GM23338 (cell line): ENCODE measurements around the gene MAST4. TPM values are rescaled to one million over a fixed set of nuclear protein-coding genes. Genes with fewer than 3 reads are reported as not detected.

Experiments
- ATAC-seq: fragments of 200-7000 bp; cut with Tn5 transposase; 3 replicates; pipeline ENCODE4 v1.9.1; 2020
- DNase-seq: peaks from one replicate; pipeline ENCODE4 v3.0.0-alpha.2; 2015; ENCODE audit warnings: low spot score
- H2AFZ ChIP-seq: fragments of 200-600 bp; sonication (generic); 2 replicates; pipeline ENCODE4 v1.8.0; 2016; ENCODE audit warnings: antibody characterized with exemption, mild to moderate bottlenecking, moderate library complexity
- H3F3A ChIP-seq: fragments of 200-600 bp; sonication (generic); replicated peaks from 2 replicates; pipeline ENCODE4 v1.8.0; 2017; ENCODE audit warnings: antibody characterized with exemption, mixed run types, low read depth
- H3K27ac ChIP-seq: fragments of 200-600 bp; sonication (generic); 2 replicates; pipeline ENCODE4 v1.6.1; 2016; ENCODE audit warnings: low read depth
- H3K27me3 ChIP-seq: fragments of 200-600 bp; sonication (generic); 2 replicates; pipeline ENCODE4 v1.8.0; 2016; ENCODE audit warnings: mild to moderate bottlenecking, mixed run types, moderate library complexity; ENCODE audit not compliant: insufficient read depth
- H3K36me3 ChIP-seq: fragments of 200-600 bp; sonication (generic); 2 replicates; pipeline ENCODE4 v1.8.0; 2016; ENCODE audit warnings: mild to moderate bottlenecking; ENCODE audit not compliant: insufficient read depth
- H3K4me1 ChIP-seq: fragments of 200-600 bp; sonication (generic); 2 replicates; pipeline ENCODE4 v1.8.0; 2016; ENCODE audit warnings: mild to moderate bottlenecking, moderate library complexity; ENCODE audit not compliant: insufficient read depth
- H3K4me2 ChIP-seq: fragments of 200-600 bp; sonication (generic); 2 replicates; pipeline ENCODE4 v1.7.1; 2017; ENCODE audit warnings: mixed run types
- H3K4me3 ChIP-seq: fragments of 200-600 bp; sonication (generic); 2 replicates; pipeline ENCODE4 v1.6.1; 2016; ENCODE audit warnings: mixed run types
- H3K79me2 ChIP-seq: fragments of 200-600 bp; sonication (generic); replicated peaks from 2 replicates; pipeline ENCODE4 v1.8.0; 2017; ENCODE audit warnings: mild to moderate bottlenecking; ENCODE audit not compliant: insufficient read depth
- H3K9me2 ChIP-seq: fragments of 200-600 bp; sonication (generic); 2 replicates; pipeline ENCODE4 v1.8.0; 2017; ENCODE audit not compliant: insufficient read depth
- H4K20me1 ChIP-seq: fragments of 200-600 bp; sonication (generic); replicated peaks from 2 replicates; pipeline ENCODE4 v1.8.0; 2017; ENCODE audit warnings: mild to moderate bottlenecking; ENCODE audit not compliant: insufficient read depth
- H3K27ac Mint-ChIP-seq: 2 replicates; pipeline ENCODE4 v1.8.0; 2020; ENCODE audit warnings: inconsistent platforms, mild to moderate bottlenecking, moderate library complexity, mixed read lengths
- H3K27me3 Mint-ChIP-seq: 3 replicates; pipeline ENCODE4 v1.8.0; 2022; ENCODE audit warnings: low read depth, mild to moderate bottlenecking, moderate library complexity, mixed read lengths, inconsistent platforms; ENCODE audit not compliant: insufficient read depth, poor library complexity
- H3K36me3 Mint-ChIP-seq: 3 replicates; pipeline ENCODE4 v1.8.0; 2021; ENCODE audit warnings: low read depth, mild to moderate bottlenecking, inconsistent platforms, moderate library complexity, mixed read lengths
- H3K4me1 Mint-ChIP-seq: 3 replicates; pipeline ENCODE4 v1.8.0; 2020; ENCODE audit warnings: mild to moderate bottlenecking, inconsistent platforms, mixed read lengths
- H3K4me3 Mint-ChIP-seq: 3 replicates; pipeline ENCODE4 v1.8.0; 2021; ENCODE audit warnings: moderate library complexity, mild to moderate bottlenecking, inconsistent platforms, mixed read lengths
- H3K9me3 Mint-ChIP-seq: 3 replicates; pipeline ENCODE4 v1.8.0; 2020; ENCODE audit warnings: moderate library complexity, mild to moderate bottlenecking, inconsistent platforms, mixed read lengths
- CREB1 ChIP-seq: fragments of 250-450 bp; sonication (Bioruptor Pico); IDR thresholded peaks from 2 replicates; pipeline ENCODE4 v1.5.0; 2020; ENCODE audit warnings: low read depth, mild to moderate bottlenecking, moderate library complexity
- EZH2phosphoT487 ChIP-seq: fragments of 200-600 bp; sonication (generic); IDR thresholded peaks from one replicate; pipeline ENCODE4 v1.8.1; 2018; ENCODE audit warnings: antibody characterized with exemption; ENCODE audit not compliant: unreplicated experiment
- JUNB ChIP-seq: IDR thresholded peaks from one replicate; pipeline ENCODE4 v1.6.1; 2016; ENCODE audit warnings: antibody characterized with exemption; ENCODE audit not compliant: unreplicated experiment
- NANOG ChIP-seq: IDR thresholded peaks from 2 replicates; pipeline ENCODE4 v1.6.1; 2016; ENCODE audit warnings: antibody characterized with exemption, borderline replicate concordance
- POLR2AphosphoS5 ChIP-seq: IDR thresholded peaks from 2 replicates; pipeline ENCODE4 v1.6.1; 2016; ENCODE audit warnings: antibody characterized with exemption, low read depth
- STAT1 ChIP-seq: IDR thresholded peaks from one replicate; pipeline ENCODE4 v1.6.1; 2016; ENCODE audit warnings: antibody characterized with exemption; ENCODE audit not compliant: unreplicated experiment
- ZNF114 ChIP-seq: fragments of 250-450 bp; sonication (Bioruptor Pico); IDR thresholded peaks from 2 replicates; pipeline ENCODE4 v1.5.0; 2020; ENCODE audit warnings: mild to moderate bottlenecking, moderate library complexity
- ZNF331 ChIP-seq: fragments of 250-450 bp; sonication (Bioruptor Pico); IDR thresholded peaks from 2 replicates; pipeline ENCODE4 v1.5.0; 2020; ENCODE audit warnings: low read depth, mild to moderate bottlenecking, moderate library complexity
- polyA plus RNA-seq: library from polyadenylated mRNA; unstranded; fragments of >200 nt; fragmentation: Nextera tagmentation; extraction: Ambion mirVana; gene quantifications from 2 replicates; pipeline ENCODE4 v1.2.1, GENCODE V29; 2016
- total RNA-seq: library from RNA; depleted of rRNA; stranded (reverse); fragments of >200 nt; shearing (Covaris generic); gene quantifications from 2 replicates; pipeline ENCODE4 v1.2.3, GENCODE V29; 2014
- TF ChIP-seq, protein P1 (sequence below), 2 experiments: fragments of 200-600 bp in 1 of 2; sonication (generic) in 1 of 2; conservative IDR thresholded peaks; 2 replicates each; pipeline versions ENCODE4 v1.5.1 to v1.6.1; 2016 to 2017; ENCODE audit warnings: antibody characterized with exemption in 2 of 2, low read depth in 2 of 2, mild to moderate bottlenecking in 2 of 2, moderate library complexity in 1 of 2
- TF ChIP-seq, protein P2 (sequence below): IDR thresholded peaks from one replicate; pipeline ENCODE4 v1.6.1; 2018; ENCODE audit warnings: antibody characterized with exemption; ENCODE audit not compliant: unreplicated experiment
- TF ChIP-seq, protein P3 (sequence below): IDR thresholded peaks from 2 replicates; pipeline ENCODE4 v1.6.1; 2016; ENCODE audit warnings: antibody characterized with exemption
- TF ChIP-seq, protein P4 (sequence below): fragments of 250-450 bp; sonication (Bioruptor Pico); IDR thresholded peaks from 2 replicates; pipeline ENCODE4 v1.5.0; 2020; ENCODE audit warnings: mild to moderate bottlenecking, moderate library complexity

MAST4 gene
- total and polyA plus RNA-seq, 2 experiments from 2014 or later: 3.6 to 8.5 TPM

DNA sequence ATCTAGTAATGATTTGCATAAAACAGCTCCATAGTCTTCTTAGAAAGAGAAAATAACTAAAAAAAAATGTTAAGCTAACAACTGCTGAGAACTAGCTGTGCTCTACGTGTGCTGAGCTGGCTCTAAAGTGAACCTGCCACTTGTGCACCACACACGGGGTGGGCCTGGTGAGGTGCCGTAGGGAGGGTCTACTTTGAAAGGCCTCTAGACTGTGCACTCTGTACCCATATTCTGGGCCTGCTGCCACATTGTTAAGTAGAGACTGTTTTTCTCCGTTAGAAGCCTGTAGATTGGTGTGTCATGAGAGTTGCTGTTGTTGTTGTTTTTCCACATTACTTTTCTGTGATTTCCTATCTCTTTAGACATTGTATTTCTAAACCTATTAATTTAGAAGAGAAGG, 506.5 kb downstream of the MAST4 start:
- no peak overlapping the region; the same call in 1 of the 2 replicates for H3K27ac Mint-ChIP-seq

More for the DNA sequence above, 506.5 kb downstream of the MAST4 start:
- no peak overlapping the region for H3K4me2 ChIP-seq
- Mint-ChIP-seq H3K4me3 (no peak overlapping the region), H3K36me3 (no peaks in the 10 kb centered on the region), H3K9me3 (no peaks in the 10 kb centered on the region), H3K4me1 (0 out of 3 replicates have a peak, but pooled peaks cover 3% of the 10 kb centered on the region), H3K27me3 (no peaks in the 10 kb centered on the region)
- H3K79me2 ChIP-seq: no peaks in the 10 kb centered on the region
- H3K4me1 ChIP-seq: no peaks in the 10 kb centered on the region
- H3K27me3 ChIP-seq: no peaks in the 10 kb centered on the region
- ATAC-seq: no peak
- no peaks in the 10 kb centered on the region for H3F3A ChIP-seq
- DNase-seq: no peak
- no peaks in the 10 kb centered on the region for H4K20me1 ChIP-seq
- no peaks in the 10 kb centered on the region for H3K9me2 ChIP-seq
- H3K4me3 ChIP-seq: no peak overlapping the region
- no peak overlapping the region for H3K27ac ChIP-seq
- TF ChIP-seq, protein P1, sequence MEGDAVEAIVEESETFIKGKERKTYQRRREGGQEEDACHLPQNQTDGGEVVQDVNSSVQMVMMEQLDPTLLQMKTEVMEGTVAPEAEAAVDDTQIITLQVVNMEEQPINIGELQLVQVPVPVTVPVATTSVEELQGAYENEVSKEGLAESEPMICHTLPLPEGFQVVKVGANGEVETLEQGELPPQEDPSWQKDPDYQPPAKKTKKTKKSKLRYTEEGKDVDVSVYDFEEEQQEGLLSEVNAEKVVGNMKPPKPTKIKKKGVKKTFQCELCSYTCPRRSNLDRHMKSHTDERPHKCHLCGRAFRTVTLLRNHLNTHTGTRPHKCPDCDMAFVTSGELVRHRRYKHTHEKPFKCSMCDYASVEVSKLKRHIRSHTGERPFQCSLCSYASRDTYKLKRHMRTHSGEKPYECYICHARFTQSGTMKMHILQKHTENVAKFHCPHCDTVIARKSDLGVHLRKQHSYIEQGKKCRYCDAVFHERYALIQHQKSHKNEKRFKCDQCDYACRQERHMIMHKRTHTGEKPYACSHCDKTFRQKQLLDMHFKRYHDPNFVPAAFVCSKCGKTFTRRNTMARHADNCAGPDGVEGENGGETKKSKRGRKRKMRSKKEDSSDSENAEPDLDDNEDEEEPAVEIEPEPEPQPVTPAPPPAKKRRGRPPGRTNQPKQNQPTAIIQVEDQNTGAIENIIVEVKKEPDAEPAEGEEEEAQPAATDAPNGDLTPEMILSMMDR (conservative IDR thresholded peaks at IDR 0.05; ENCODE audit: low read depth in 2 of 2): no peak
- TF ChIP-seq, protein P2, sequence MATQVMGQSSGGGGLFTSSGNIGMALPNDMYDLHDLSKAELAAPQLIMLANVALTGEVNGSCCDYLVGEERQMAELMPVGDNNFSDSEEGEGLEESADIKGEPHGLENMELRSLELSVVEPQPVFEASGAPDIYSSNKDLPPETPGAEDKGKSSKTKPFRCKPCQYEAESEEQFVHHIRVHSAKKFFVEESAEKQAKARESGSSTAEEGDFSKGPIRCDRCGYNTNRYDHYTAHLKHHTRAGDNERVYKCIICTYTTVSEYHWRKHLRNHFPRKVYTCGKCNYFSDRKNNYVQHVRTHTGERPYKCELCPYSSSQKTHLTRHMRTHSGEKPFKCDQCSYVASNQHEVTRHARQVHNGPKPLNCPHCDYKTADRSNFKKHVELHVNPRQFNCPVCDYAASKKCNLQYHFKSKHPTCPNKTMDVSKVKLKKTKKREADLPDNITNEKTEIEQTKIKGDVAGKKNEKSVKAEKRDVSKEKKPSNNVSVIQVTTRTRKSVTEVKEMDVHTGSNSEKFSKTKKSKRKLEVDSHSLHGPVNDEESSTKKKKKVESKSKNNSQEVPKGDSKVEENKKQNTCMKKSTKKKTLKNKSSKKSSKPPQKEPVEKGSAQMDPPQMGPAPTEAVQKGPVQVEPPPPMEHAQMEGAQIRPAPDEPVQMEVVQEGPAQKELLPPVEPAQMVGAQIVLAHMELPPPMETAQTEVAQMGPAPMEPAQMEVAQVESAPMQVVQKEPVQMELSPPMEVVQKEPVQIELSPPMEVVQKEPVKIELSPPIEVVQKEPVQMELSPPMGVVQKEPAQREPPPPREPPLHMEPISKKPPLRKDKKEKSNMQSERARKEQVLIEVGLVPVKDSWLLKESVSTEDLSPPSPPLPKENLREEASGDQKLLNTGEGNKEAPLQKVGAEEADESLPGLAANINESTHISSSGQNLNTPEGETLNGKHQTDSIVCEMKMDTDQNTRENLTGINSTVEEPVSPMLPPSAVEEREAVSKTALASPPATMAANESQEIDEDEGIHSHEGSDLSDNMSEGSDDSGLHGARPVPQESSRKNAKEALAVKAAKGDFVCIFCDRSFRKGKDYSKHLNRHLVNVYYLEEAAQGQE: no peak
- TF ChIP-seq ZNF331 (no peak), CREB1 (CRISPR knock-in tag) (no peak), STAT1 (no peak), JUNB (no peak), EZH2phosphoT487 (no peak), ZNF114 (CRISPR knock-in tag) (no peak), NANOG (no peak), POLR2AphosphoS5 (no peak)
- TF ChIP-seq, protein P3, sequence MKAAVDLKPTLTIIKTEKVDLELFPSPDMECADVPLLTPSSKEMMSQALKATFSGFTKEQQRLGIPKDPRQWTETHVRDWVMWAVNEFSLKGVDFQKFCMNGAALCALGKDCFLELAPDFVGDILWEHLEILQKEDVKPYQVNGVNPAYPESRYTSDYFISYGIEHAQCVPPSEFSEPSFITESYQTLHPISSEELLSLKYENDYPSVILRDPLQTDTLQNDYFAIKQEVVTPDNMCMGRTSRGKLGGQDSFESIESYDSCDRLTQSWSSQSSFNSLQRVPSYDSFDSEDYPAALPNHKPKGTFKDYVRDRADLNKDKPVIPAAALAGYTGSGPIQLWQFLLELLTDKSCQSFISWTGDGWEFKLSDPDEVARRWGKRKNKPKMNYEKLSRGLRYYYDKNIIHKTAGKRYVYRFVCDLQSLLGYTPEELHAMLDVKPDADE: no peak
- TF ChIP-seq, protein P4, sequence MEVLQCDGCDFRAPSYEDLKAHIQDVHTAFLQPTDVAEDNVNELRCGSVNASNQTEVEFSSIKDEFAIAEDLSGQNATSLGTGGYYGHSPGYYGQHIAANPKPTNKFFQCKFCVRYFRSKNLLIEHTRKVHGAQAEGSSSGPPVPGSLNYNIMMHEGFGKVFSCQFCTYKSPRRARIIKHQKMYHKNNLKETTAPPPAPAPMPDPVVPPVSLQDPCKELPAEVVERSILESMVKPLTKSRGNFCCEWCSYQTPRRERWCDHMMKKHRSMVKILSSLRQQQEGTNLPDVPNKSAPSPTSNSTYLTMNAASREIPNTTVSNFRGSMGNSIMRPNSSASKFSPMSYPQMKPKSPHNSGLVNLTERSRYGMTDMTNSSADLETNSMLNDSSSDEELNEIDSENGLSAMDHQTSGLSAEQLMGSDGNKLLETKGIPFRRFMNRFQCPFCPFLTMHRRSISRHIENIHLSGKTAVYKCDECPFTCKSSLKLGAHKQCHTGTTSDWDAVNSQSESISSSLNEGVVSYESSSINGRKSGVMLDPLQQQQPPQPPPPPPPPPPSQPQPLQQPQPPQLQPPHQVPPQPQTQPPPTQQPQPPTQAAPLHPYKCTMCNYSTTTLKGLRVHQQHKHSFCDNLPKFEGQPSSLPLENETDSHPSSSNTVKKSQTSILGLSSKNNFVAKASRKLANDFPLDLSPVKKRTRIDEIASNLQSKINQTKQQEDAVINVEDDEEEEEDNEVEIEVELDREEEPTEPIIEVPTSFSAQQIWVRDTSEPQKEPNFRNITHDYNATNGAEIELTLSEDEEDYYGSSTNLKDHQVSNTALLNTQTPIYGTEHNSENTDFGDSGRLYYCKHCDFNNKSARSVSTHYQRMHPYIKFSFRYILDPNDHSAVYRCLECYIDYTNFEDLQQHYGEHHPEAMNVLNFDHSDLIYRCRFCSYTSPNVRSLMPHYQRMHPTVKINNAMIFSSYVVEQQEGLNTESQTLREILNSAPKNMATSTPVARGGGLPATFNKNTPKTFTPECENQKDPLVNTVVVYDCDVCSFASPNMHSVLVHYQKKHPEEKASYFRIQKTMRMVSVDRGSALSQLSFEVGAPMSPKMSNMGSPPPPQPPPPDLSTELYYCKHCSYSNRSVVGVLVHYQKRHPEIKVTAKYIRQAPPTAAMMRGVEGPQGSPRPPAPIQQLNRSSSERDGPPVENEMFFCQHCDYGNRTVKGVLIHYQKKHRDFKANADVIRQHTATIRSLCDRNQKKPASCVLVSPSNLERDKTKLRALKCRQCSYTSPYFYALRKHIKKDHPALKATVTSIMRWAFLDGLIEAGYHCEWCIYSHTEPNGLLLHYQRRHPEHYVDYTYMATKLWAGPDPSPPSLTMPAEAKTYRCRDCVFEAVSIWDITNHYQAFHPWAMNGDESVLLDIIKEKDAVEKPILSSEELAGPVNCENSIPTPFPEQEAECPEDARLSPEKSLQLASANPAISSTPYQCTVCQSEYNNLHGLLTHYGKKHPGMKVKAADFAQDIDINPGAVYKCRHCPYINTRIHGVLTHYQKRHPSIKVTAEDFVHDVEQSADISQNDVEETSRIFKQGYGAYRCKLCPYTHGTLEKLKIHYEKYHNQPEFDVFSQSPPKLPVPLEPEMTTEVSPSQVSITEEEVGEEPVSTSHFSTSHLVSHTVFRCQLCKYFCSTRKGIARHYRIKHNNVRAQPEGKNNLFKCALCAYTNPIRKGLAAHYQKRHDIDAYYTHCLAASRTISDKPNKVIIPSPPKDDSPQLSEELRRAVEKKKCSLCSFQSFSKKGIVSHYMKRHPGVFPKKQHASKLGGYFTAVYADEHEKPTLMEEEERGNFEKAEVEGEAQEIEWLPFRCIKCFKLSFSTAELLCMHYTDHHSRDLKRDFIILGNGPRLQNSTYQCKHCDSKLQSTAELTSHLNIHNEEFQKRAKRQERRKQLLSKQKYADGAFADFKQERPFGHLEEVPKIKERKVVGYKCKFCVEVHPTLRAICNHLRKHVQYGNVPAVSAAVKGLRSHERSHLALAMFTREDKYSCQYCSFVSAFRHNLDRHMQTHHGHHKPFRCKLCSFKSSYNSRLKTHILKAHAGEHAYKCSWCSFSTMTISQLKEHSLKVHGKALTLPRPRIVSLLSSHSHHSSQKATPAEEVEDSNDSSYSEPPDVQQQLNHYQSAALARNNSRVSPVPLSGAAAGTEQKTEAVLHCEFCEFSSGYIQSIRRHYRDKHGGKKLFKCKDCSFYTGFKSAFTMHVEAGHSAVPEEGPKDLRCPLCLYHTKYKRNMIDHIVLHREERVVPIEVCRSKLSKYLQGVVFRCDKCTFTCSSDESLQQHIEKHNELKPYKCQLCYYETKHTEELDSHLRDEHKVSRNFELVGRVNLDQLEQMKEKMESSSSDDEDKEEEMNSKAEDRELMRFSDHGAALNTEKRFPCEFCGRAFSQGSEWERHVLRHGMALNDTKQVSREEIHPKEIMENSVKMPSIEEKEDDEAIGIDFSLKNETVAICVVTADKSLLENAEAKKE (CRISPR knock-in tag): no peak
- no peak overlapping the region for H2AFZ ChIP-seq
- H3K36me3 ChIP-seq: no peaks in the 10 kb centered on the region
